Ecto neural progenitor cell (in vitro differentiated cells): Measurements from ENCODE around the gene TCP11L2.
"Not testable (repeated sequence)": the region's sequence is repeated elsewhere in the genome, so short reads cannot be mapped to it uniquely, and the experiment has no call there.

Source experiments
- DNase-seq: peaks from one replicate; pipeline ENCODE4 v3.0.0-alpha.2; 2018; ENCODE audit warnings: low spot score

The TCP11L2 gene

DNA sequence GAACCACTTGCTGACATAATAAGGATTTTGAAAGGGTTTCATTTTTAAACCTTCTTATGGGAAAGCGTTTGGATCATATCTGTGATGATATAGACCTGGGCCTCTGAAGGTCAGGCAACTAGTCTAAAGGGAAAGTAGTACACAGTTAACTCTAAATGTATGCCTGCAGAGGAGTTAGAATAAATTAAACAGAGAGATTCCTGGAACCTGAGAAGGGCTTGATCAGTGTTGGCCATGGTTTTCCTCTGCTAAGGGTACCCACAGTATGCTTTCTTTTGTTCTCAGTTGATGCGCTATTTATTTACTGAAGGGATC, 40.6 kb downstream of the TCP11L2 start:
- no peak for DNase-seq

DNA sequence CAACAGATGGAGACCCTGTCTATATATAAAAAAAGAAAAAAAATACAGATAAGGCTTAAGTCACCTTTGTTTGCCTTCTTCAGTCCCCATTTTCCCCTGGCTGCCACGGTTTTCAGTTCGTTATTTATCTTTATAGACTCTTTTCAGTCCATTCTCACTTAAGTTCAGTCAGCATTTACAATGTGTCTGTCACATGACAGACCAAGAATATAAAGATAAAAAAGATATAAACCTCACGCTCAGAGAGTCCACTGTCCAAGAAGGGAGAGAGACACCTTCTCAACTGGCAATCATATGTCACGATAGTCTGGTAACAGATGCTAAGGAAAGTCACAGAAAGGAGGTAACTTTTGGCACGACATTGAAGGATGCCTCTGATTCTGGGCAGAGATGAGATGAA, 41.6 kb downstream of the TCP11L2 start:
- DNase-seq: no peak

- DNase-seq: peak; percentile 64
These were observed 43.2 kb downstream of the TCP11L2 start for GRCh38 chr12:106345746-106346145.

DNA sequence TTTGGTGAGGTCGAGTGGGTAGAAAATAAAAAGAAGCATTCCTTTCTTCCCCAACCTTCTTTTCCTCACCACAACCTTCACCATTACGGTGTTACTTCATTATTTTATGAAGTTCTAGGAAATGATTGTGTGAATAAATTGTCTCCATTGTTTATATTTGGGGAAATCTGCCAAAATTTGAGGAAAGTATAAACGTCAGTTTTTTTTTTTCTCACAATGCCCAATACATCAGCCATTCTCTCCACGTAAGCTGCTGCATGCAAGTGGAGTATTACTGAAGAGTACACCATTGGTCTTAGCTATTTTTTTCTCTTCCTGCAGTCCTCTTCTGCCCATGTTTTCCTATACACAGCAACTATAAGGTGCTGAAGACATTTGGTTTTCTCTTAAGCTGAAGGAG, 45.9 kb downstream of the TCP11L2 start:
- no peak for DNase-seq

DNA sequence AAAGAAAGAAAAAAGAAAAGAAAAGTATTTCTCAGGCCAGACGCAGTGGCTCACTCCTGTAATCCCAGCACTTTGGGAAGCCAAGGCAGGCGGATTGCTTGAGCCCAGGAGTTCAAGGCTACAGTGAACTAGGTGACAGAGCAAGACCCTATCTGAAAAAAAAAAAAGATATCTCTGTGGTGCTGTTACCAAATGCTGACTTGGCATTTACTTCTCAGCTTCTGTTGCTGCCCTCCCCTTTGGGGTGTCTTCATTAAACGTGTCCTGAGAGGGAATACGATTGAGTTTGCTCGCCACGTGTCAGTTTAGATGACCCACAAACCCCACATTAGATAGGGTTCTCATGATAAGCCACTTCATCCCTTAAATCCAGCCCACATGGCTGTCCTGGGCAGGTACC, 50.6 kb downstream of the TCP11L2 start:
- DNase-seq: no peak

- peak; percentile 99 for DNase-seq
These were observed 55.2 kb downstream of the TCP11L2 start, which contains the start of gene POLR3B for GRCh38 chr12:106357549-106358395. Gene POLR3B, plus strand, starts transcription at chr12:106357748. Its CDS starts 132 bp downstream, at chr12:106357880.

DNA sequence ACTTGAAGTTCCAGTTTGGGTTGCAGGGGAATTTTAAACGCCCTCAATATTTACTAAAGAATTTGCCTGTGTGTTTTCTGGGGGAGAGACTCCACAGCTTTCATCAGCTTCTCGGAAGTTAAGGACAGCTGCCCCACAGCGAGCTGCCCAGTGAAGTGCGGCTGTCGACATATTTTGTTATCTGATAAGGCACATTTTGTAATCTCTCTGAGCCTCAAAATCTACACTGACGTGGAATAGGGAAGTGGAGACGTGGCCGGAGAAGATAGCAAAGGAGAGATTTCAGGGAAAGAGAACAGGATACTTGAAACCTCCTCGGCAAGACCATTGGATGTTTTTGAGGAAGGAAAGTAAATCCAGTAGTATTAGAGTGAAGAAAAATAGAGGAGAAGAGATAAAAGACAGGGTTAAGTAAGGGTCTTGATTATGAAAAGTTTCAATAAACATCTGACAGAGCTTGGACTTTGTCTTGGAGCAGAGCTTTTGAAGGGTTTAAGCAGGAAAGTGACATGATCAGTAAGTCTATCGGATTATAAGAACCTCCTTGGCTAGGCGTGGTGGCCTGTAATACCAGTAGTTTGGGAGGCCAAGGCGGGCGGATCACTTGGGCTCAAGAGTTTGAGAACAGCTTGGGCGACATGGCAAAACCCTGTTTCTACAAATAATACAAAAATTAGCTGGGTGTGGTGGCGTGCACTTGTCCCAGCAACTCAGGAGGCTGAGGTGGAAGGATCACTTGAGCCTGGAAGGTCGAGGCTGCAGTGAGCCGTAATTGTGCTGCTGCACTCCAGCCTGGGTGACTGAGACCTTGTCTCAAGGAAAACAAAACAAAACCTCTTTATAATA, 56.1 kb downstream of the TCP11L2 start:
- no peak for DNase-seq

DNA sequence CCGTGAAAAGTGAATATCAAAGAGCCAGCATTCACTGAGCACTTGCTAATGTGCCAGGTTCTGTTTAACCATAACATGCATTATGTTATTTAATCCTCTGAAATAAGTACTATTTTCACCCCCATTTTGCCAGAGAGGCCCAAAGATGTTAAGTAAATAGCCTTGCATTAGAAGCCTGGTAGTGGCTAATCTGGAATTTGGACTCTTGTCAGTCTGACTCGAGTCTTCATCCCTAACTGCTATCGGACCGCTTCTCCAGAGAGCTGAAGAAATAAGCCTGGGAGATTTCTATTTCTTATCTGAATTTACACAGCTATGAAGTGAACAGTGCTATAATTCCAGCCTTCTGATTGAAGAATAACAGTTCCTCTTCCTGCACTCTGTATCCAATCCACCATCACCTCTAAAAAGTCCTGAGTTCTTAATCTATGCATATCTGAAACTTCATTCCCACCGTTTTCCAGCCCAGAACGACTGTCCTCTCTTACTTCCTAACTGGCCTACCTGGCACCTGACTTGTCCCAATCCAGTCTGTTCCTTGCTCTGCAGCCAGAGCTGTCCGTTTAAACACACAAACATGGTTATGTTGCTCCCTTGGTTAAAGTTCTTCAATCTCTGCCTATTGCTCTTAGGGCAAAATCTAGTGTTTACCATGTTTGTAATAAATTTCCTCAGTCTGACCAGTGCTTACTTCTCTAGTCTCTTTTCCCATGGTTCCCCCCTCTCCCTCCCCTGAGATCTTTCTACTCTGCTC, 57.3 kb downstream of the TCP11L2 start:
- DNase-seq: no peak

GRCh38 chr12:106360400-106360994, 58.0 kb downstream of the TCP11L2 start:
- no peak for DNase-seq

GRCh38 chr12:106362971-106363370, 60.4 kb downstream of the TCP11L2 start:
- no peak for DNase-seq

GRCh38 chr12:106364261-106364660, 61.7 kb downstream of the TCP11L2 start:
- no peak for DNase-seq

DNA sequence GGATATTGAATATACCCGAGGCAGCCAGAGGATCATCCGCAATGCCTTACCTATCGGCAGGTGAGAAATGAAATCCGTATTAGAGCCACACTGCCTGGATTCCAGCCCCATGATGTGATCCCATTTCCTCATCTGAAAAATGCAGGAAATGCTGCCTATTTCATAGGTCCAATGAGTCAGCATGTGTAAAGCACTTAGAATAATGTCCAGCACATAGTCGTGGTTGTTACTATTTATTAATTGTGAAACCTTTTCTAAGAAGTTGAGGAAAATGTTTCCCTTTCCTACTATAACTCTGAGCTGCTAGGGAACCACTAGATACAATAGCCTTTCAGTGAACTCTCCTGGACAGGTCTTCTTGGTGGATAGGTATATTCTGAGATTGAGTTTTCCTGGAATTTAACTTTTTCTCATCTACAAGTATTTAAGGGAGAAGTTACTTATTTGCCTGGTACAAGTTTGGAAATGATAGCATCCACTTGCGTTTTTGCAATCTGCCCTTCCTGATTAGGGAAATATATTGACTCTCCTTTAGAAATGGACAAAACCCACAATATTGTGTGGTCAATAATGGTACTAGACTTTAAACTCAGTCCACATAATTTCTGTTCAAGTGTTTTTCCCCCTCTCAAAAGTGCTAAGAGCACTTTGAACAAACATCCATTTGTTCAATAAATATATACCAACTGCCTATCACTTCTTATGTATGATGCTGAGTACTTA, 67.3 kb downstream of the TCP11L2 start:
- no peak for DNase-seq

GRCh38 chr12:106378788-106379187, 76.3 kb downstream of the TCP11L2 start:
- DNase-seq: no peak

DNA sequence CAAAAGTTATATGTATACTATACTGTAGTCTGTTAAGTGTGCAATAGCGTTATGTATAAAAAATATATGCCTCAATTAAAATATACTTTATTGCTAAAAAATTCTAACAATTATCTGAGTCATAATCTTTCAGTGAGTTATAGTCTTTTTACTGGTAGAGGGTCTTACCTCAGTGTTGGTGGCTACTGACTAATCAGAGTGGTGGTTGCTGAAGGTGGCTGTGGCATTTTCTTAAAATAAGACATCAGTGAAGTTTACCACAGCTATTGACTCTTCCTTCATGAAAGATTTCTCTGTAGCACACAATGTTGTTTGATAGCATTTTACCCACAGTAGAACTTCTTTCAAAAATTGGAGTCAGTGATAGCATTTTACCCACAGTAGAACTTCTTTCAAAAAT, 78.4 kb downstream of the TCP11L2 start:
- DNase-seq: no peak

DNA sequence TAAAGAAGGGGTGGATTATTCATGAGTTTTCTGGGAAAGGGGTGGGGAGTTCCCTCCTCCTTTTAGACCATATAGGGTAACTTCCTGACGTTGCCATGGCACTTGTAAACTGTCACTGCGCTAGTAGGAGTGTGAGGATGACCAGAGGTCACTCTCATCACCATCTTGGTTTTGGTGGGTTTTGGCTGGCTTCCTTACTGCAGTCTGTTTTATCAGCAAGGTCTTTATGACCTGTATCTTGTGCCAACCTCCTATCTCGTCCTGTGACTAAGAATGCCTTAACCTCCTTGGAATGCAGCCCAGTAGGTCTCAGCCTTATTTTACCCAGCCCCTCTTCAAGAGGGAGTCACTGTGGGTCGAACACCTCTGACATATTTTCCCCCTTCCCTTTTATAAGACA, 79.3 kb downstream of the TCP11L2 start:
- DNase-seq: not testable (repeated sequence)

DNA sequence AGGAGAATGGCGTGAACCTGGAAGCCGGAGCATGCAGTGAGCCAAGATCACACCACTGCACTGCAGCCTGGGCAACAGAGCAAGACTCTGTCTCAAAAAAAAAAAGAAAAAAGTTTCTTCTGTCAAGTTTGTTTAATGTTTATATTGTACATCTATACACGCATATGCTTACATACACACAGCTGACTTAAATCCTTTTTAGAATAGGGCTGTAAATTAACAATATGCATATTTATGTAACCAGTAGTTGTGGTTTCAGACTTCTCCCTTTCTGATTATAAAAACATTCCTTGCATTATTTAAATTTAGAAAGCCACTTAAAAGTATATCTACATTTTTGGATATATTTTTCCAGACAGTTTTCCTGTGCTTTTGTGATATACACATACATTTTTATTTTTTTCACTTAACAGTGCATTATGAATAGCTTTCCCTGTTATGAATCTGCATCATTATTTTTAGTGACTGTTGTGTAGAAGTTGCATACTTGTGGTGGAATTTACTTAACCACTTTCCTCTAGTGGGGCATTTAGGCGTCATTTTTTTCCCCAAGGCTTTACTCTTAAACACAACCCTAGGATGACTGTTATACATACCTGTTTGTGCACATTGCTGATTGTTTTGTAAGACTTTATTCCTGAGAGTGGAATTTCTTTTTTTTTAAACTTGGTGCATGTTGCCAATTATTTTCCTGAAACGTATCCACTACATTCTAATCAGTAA, 84.4 kb downstream of the TCP11L2 start:
- no peak for DNase-seq

GRCh38 chr12:106387848-106388377, 85.4 kb downstream of the TCP11L2 start:
- no peak for DNase-seq

- no peak for DNase-seq
These were observed 86.6 kb downstream of the TCP11L2 start for GRCh38 chr12:106389151-106389550.

DNA sequence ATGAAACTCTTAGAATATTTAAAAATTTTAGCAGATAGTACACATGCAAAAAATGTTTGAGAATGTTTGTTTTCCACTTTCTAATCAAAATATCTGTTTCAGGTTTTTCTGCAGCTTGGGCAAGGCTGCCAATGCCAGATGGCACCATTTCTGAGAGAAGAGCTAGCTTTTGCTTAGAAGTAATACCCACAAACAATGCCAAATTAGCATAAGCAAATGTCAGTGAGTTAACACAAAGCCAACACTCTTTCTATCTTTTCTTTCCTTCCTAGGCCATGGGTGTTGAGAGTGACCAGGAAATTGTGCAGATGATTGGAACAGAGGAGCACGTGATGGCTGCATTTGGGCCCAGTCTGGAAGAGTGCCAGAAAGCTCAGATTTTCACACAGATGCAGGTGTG, 90.2 kb downstream of the TCP11L2 start:
- no peak for DNase-seq
